Measurements from ENCODE around the gene DPP6.

Gene DPP6

DNA sequence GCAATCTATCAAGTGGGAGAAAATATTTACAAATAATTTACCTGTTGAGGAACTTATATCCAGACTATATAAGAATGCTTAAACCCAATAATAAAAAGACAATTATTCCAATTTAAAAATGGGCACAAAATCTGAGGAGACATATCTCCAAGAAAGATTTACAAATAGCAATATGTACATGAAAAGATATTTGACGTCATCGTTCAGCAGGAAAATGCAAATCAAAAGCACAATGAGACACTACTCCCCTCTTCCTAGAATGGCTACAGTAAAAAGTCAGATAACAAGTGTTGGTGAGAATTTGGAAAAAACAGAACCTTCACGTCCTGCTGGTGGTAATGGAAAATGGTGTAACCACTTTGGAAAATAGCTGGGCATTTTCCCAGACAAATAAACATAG lies 457.0 kb downstream of the DPP6 start:
- Histone ChIP-seq H3K4me1 (ENCODE audit: insufficient read depth, poor library complexity, severe bottlenecking) (no peaks in the 10 kb centered on the region), H3K9me3 (ENCODE audit: severe bottlenecking) (no peaks in the 10 kb centered on the region), H3K36me3 (ENCODE audit: low read depth) (no peaks in the 10 kb centered on the region), H3K4me3 (ENCODE audit: severe bottlenecking) (no peak overlapping the region), H3K27me3 (ENCODE audit: insufficient read depth, poor library complexity, severe bottlenecking) (no peaks in the 10 kb centered on the region), H3K27ac (ENCODE audit: poor library complexity, severe bottlenecking) (no peak overlapping the region)
- DNase-seq (ENCODE audit: low spot score) (no peak), ATAC-seq (ENCODE audit: low read depth) (no peak)
- TF ChIP-seq, protein P1, sequence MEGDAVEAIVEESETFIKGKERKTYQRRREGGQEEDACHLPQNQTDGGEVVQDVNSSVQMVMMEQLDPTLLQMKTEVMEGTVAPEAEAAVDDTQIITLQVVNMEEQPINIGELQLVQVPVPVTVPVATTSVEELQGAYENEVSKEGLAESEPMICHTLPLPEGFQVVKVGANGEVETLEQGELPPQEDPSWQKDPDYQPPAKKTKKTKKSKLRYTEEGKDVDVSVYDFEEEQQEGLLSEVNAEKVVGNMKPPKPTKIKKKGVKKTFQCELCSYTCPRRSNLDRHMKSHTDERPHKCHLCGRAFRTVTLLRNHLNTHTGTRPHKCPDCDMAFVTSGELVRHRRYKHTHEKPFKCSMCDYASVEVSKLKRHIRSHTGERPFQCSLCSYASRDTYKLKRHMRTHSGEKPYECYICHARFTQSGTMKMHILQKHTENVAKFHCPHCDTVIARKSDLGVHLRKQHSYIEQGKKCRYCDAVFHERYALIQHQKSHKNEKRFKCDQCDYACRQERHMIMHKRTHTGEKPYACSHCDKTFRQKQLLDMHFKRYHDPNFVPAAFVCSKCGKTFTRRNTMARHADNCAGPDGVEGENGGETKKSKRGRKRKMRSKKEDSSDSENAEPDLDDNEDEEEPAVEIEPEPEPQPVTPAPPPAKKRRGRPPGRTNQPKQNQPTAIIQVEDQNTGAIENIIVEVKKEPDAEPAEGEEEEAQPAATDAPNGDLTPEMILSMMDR (IDR thresholded peaks at IDR 0.05; ENCODE audit: poor library complexity, severe bottlenecking): no peak

DNA sequence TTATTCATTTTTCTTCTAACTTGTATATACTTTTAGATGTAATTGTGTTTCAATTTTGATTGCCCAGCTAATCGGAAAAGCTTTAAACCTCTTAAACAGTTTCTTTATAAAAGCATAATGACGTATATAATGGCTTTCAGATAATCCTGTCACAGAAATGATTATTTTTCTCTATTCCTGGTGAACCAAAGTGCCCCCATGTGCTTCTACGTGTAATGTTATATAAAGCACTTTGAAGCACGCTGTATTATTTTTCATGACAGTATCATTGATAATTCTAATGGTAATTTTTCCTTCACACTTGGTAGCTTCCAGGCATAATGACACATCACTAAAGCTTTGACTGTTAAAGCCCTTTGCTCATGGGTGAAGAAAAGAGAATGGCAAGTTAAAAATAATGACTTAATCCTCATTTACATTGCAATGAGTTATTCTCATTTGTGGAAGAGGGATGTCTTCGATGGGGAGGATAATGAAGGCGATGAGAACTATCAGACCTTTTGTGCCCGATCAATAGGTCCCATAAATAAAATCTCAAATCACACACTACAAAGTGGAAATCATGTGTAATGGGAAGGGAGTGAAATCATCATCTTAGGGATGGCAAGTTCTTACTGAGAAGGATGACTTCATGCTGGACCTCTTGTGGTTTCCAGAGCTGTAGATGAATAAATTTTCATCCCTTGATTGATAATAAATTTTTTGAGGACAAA lies 460.1 kb downstream of the DPP6 start:
- H3K4me1 ChIP-seq (ENCODE audit: insufficient read depth, poor library complexity, severe bottlenecking): no peaks in the 10 kb centered on the region
- no peaks in the 10 kb centered on the region for H3K36me3 ChIP-seq (ENCODE audit: low read depth)
- H3K27me3 ChIP-seq (ENCODE audit: insufficient read depth, poor library complexity, severe bottlenecking): no peaks in the 10 kb centered on the region
- TF ChIP-seq, protein P1 (IDR thresholded peaks at IDR 0.05; ENCODE audit: poor library complexity, severe bottlenecking): no peak
- ATAC-seq (ENCODE audit: low read depth): no peak
- DNase-seq (ENCODE audit: low spot score): no peak
- H3K27ac ChIP-seq (ENCODE audit: poor library complexity, severe bottlenecking): no peak overlapping the region
- no peaks in the 10 kb centered on the region for H3K9me3 ChIP-seq (ENCODE audit: severe bottlenecking)
- H3K4me3 ChIP-seq (ENCODE audit: severe bottlenecking): no peak overlapping the region

DNA sequence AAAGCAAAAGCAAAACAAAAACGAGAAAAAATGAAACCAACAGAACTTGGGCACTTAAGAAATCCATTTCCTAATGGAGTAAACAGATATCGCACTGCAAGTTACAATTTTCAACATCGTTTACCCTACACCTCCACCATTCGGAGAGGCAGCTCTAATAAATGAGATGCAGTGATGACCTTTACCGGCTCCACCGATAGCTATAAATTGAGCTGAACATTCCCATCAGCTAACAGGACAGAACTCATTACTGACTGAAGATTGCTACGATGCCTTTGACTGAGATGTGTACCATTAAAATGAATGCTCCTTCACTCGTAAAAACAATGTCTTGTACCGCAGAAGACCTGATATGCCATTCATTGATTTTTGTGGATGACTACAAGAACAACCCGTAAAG lies 465.6 kb downstream of the DPP6 start:
- H3K9me3 ChIP-seq (ENCODE audit: severe bottlenecking): no peaks in the 10 kb centered on the region
- no peak overlapping the region for H3K27ac ChIP-seq (ENCODE audit: poor library complexity, severe bottlenecking)
- H3K27me3 ChIP-seq (ENCODE audit: insufficient read depth, poor library complexity, severe bottlenecking): no peaks in the 10 kb centered on the region
- ATAC-seq (ENCODE audit: low read depth): no peak
- H3K4me3 ChIP-seq (ENCODE audit: severe bottlenecking): no peak overlapping the region
- no peaks in the 10 kb centered on the region for H3K4me1 ChIP-seq (ENCODE audit: insufficient read depth, poor library complexity, severe bottlenecking)
- no peak for DNase-seq (ENCODE audit: low spot score)
- no peaks in the 10 kb centered on the region for H3K36me3 ChIP-seq (ENCODE audit: low read depth)
- TF ChIP-seq, protein P1 (IDR thresholded peaks at IDR 0.05; ENCODE audit: poor library complexity, severe bottlenecking): no peak

DNA sequence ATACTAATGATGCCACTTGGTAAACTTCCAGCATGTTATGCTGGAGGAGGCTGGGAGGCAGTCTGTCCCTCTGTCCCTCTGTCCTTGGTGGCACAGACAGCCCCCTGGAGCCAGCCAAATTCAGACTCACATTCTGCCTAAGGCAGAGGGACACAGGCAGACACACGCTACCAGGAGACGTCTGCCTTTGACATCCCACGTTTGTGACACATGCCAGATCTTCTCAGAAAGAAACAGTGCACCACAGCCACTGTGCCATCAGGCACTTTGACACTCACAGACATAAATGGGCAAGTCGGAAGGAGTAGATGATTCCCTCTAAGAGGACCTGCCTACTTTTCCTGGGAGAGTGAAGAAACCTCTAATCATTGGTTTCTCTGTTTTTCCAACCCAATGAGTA lies 467.0 kb downstream of the DPP6 start:
- Histone ChIP-seq H3K9me3 (ENCODE audit: severe bottlenecking) (no peaks in the 10 kb centered on the region), H3K27me3 (ENCODE audit: insufficient read depth, poor library complexity, severe bottlenecking) (no peaks in the 10 kb centered on the region), H3K4me3 (ENCODE audit: severe bottlenecking) (no peak overlapping the region), H3K27ac (ENCODE audit: poor library complexity, severe bottlenecking) (no peak overlapping the region), H3K36me3 (ENCODE audit: low read depth) (no peaks in the 10 kb centered on the region), H3K4me1 (ENCODE audit: insufficient read depth, poor library complexity, severe bottlenecking) (no peaks in the 10 kb centered on the region)
- no peak for ATAC-seq (ENCODE audit: low read depth)
- TF ChIP-seq, protein P1 (IDR thresholded peaks at IDR 0.05; ENCODE audit: poor library complexity, severe bottlenecking): no peak
- DNase-seq (ENCODE audit: low spot score): no peak

DNA sequence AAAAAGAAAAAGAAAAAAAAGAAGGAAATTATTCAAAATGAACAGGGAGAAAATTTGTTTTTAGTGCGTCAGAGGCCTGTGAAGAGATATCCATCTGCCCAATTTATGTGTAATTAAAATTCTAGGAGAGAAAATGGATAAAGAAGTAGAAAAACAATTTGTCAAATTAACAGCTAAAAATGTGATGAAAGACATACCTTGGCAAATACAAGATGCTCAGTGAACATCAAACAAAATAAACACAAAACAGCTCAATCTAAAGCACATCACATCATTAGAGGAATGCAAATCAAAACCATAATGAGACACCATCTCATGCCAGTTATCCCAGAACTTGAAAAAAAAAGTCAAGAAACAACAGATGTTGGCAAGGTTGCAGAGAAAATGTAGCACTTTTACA lies 477.9 kb downstream of the DPP6 start:
- ATAC-seq (ENCODE audit: low read depth): no peak

More for the DNA sequence above, 477.9 kb downstream of the DPP6 start:
- TF ChIP-seq, protein P1 (IDR thresholded peaks at IDR 0.05; ENCODE audit: poor library complexity, severe bottlenecking): no peak
- peaks cover 7% of the 10 kb centered on the region for H3K9me3 ChIP-seq (ENCODE audit: severe bottlenecking)
- no peak overlapping the region for H3K4me3 ChIP-seq (ENCODE audit: severe bottlenecking)
- no peak for DNase-seq (ENCODE audit: low spot score)
- H3K4me1 ChIP-seq (ENCODE audit: insufficient read depth, poor library complexity, severe bottlenecking): no peaks in the 10 kb centered on the region
- H3K27me3 ChIP-seq (ENCODE audit: insufficient read depth, poor library complexity, severe bottlenecking): no peaks in the 10 kb centered on the region
- no peak overlapping the region for H3K27ac ChIP-seq (ENCODE audit: poor library complexity, severe bottlenecking)
- H3K36me3 ChIP-seq (ENCODE audit: low read depth): no peaks in the 10 kb centered on the region

Measured in RWPE2 (cell line).